Keratinocyte (primary cell): ENCODE results near the gene SULT1C4. TPM values are rescaled to one million over a fixed set of nuclear protein-coding genes. Genes with fewer than 3 reads are reported as not detected.

Experiments
- DNase-seq: peaks from one replicate; pipeline ENCODE4 v3.0.0-alpha.2; 2011; ENCODE audit warnings: low read depth, missing footprints, low spot score
- FAIRE-seq: peaks from 2 replicates; lab custom pipeline; 2011; peaks lifted over from hg19 to GRCh38; lab: Jason Lieb, UNC
- H2AFZ ChIP-seq: 2 replicates; pipeline ENCODE4 v1.6.0; 2012; ENCODE audit warnings: low read length, control low read depth, inconsistent platforms; ENCODE audit not compliant: control insufficient read depth
- H3K27ac ChIP-seq: 2 replicates; pipeline ENCODE4 v1.5.1; 2011; ENCODE audit warnings: low read length; ENCODE audit not compliant: control insufficient read depth, insufficient read depth
- H3K27me3 ChIP-seq: 3 replicates; pipeline ENCODE4 v1.6.0; 2011; ENCODE audit warnings: low read length; ENCODE audit not compliant: control insufficient read depth, insufficient read depth; ENCODE audit errors: extremely low read depth
- H3K36me3 ChIP-seq, 2 experiments: 2 replicates in 1 of 2; 3 replicates in 1 of 2; pipeline ENCODE4 v1.5.1; 2011; ENCODE audit warnings: low read length in 2 of 2, mild to moderate bottlenecking in 1 of 2; ENCODE audit not compliant: control insufficient read depth in 2 of 2, insufficient read depth in 2 of 2; ENCODE audit errors: extremely low read depth in 1 of 2
- H3K4me1 ChIP-seq: 3 replicates; pipeline ENCODE4 v1.5.1; 2011; ENCODE audit warnings: low read length; ENCODE audit not compliant: control insufficient read depth, insufficient read depth; ENCODE audit errors: extremely low read depth
- H3K4me2 ChIP-seq: 3 replicates; pipeline ENCODE4 v1.6.0; 2011; ENCODE audit warnings: low read depth, low read length; ENCODE audit not compliant: control insufficient read depth, insufficient read depth; ENCODE audit errors: extremely low read depth
- H3K4me3 ChIP-seq, 3 experiments: fragments of 200-600 bp in 1 of 3; sonication (generic) in 1 of 3; 2 replicates in 2 of 3; 3 replicates in 1 of 3; pipeline ENCODE4 v1.5.1; 2011 to 2016; ENCODE audit warnings: low read length in 3 of 3, mild to moderate bottlenecking in 3 of 3, control low read depth in 2 of 3, inconsistent platforms in 1 of 3, low read depth in 1 of 3, mixed read lengths in 1 of 3, mixed run types in 1 of 3, moderate library complexity in 1 of 3; ENCODE audit not compliant: control insufficient read depth in 2 of 3, insufficient read depth in 2 of 3; ENCODE audit errors: extremely low read depth in 1 of 3
- H3K79me2 ChIP-seq: 2 replicates; pipeline ENCODE4 v1.6.0; 2012; ENCODE audit warnings: low read length; ENCODE audit not compliant: control insufficient read depth, insufficient read depth
- H3K9ac ChIP-seq: 3 replicates; pipeline ENCODE4 v1.6.0; 2011; ENCODE audit warnings: low read length; ENCODE audit not compliant: control insufficient read depth, insufficient read depth; ENCODE audit errors: extremely low read depth
- H3K9me1 ChIP-seq: 3 replicates; pipeline ENCODE4 v1.6.0; 2011; ENCODE audit warnings: low read length; ENCODE audit not compliant: control insufficient read depth, insufficient read depth; ENCODE audit errors: extremely low read depth
- H3K9me3 ChIP-seq: 2 replicates; pipeline ENCODE4 v1.5.1; 2012; ENCODE audit warnings: low read depth, low read length; ENCODE audit not compliant: control insufficient read depth
- H4K20me1 ChIP-seq: 3 replicates; pipeline ENCODE4 v1.6.0; 2011; ENCODE audit warnings: low read length; ENCODE audit not compliant: control insufficient read depth, insufficient read depth; ENCODE audit errors: extremely low read depth
- CTCF ChIP-seq, 3 experiments: IDR thresholded peaks in 1 of 3; conservative IDR thresholded peaks in 1 of 3; optimal IDR thresholded peaks in 1 of 3; 2 replicates in 2 of 3; 3 replicates in 1 of 3; pipeline versions ENCODE3 to v1.5.1; 2011; ENCODE audit warnings: low read length in 3 of 3, mild to moderate bottlenecking in 3 of 3, moderate library complexity in 2 of 3, control low read depth in 1 of 3, inconsistent platforms in 1 of 3; ENCODE audit not compliant: insufficient read depth in 2 of 3; ENCODE audit errors: extremely low read depth in 1 of 3
- EZH2 ChIP-seq: IDR thresholded peaks from one replicate; pipeline ENCODE4 v1.6.1; 2012; ENCODE audit warnings: inconsistent platforms, mild to moderate bottlenecking, low read length, moderate library complexity
- dilution Hi-C: fragments of 300-500 bp; cut with MboI; formaldehyde crosslinking; loops from one replicate; pipeline ENCODE4 v1.7.0; 2020; ENCODE audit warnings: low sequenced_read_pairs; ENCODE audit not compliant: extremely low pct_ligation_motif_present
- polyA plus RNA-seq, 5 experiments: library from polyadenylated mRNA; depleted of rRNA in 3 of 5; stranded (reverse) in 3 of 5; stranded (forward) in 1 of 5; unstranded in 1 of 5; fragments of >200 nt; gene quantifications; 1 replicate in 1 of 5; 2 replicates in 3 of 5; 3 replicates in 1 of 5; pipeline versions ENCODE4 v1.2.1 to v1.2.3, GENCODE V29; 2011 to 2012; ENCODE audit warnings: missing spikeins in 2 of 5, low read depth in 1 of 5, low replicate concordance in 1 of 5

SULT1C4 gene
- polyA plus RNA-seq, 1 donor (not counting 4 experiments of a cell fraction or from before 2014, with no cell fraction given) = not detected

- DNase-seq = no peak
- Histone ChIP-seq H3K4me2 (no peak overlapping the region), H3K9ac (no peak overlapping the region), H3K4me3 (no peak overlapping the region), H3K27me3 (no peaks in the 10 kb centered on the region), H4K20me1 (no peaks in the 10 kb centered on the region), H3K9me1 (no peaks in the 10 kb centered on the region), H3K4me1 (peaks cover 5% of the 10 kb centered on the region), H3K79me2 (no peaks in the 10 kb centered on the region), H3K27ac (no peak overlapping the region), H2AFZ (no peak overlapping the region), H3K9me3 (no peaks in the 10 kb centered on the region), H3K36me3 (no peaks in the 10 kb centered on the region)
- FAIRE-seq = no peak
- dilution Hi-C loops = no loop called here
- TF ChIP-seq EZH2 (no peak), CTCF (optimal IDR thresholded peaks at IDR 0.05 in 1 of 3, IDR thresholded peaks at IDR 0.05 in 1 of 3, conservative IDR thresholded peaks at IDR 0.05 in 1 of 3; ENCODE audit: extremely low read depth in 1 of 3, insufficient read depth in 2 of 3, low read length in 3 of 3) (no peak)
These were observed 5.5 kb downstream of the SULT1C4 start for GRCh38 chr2:108383146-108383830.

- Histone ChIP-seq H3K36me3 (no peaks in the 10 kb centered on the region), H3K9ac (no peak overlapping the region), H2AFZ (no peak overlapping the region), H3K27ac (no peak overlapping the region), H4K20me1 (no peaks in the 10 kb centered on the region), H3K4me3 (no peak overlapping the region), H3K79me2 (no peaks in the 10 kb centered on the region), H3K4me2 (no peak overlapping the region), H3K4me1 (peaks cover 5% of the 10 kb centered on the region), H3K27me3 (no peaks in the 10 kb centered on the region), H3K9me3 (no peaks in the 10 kb centered on the region), H3K9me1 (no peaks in the 10 kb centered on the region)
- DNase-seq (no peak), FAIRE-seq (no peak)
- TF ChIP-seq EZH2 (no peak), CTCF (optimal IDR thresholded peaks at IDR 0.05 in 1 of 3, IDR thresholded peaks at IDR 0.05 in 1 of 3, conservative IDR thresholded peaks at IDR 0.05 in 1 of 3; ENCODE audit: extremely low read depth in 1 of 3, insufficient read depth in 2 of 3, low read length in 3 of 3) (no peak)
- dilution Hi-C loops = no loop called here
These were observed 7.1 kb downstream of the SULT1C4 start for GRCh38 chr2:108384662-108385393.
